Ecto neural progenitor cell (in vitro differentiated cells): ENCODE measurements around the gene SNTG2.

Source experiments
- DNase-seq: peaks from one replicate; pipeline ENCODE4 v3.0.0-alpha.2; 2018; ENCODE audit warnings: low spot score

SNTG2 gene

DNA sequence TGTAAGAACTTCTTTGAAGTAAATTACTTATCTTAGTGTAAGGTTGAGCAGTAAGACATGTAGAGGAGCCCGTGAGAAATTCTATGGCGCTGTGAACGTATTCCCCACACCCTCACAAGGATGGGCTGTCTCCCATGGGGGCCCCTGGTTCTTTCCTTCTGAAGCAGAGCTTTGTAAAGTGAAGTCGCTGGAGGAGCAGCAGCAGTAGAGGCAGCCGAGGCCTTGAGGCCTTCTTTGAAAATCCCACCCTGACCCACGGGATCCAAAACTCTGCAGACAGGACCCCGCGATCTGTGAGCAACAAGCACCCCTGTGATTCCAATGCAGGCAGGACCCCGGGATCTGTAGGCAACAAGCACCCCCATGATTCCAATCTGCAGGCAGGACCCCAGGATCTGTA is 23.8 kb upstream of the SNTG2 start:
- DNase-seq: peak; percentile 24

GRCh38 chr2:929011-929735 is 21.5 kb upstream of the SNTG2 start:
- no peak for DNase-seq

DNA sequence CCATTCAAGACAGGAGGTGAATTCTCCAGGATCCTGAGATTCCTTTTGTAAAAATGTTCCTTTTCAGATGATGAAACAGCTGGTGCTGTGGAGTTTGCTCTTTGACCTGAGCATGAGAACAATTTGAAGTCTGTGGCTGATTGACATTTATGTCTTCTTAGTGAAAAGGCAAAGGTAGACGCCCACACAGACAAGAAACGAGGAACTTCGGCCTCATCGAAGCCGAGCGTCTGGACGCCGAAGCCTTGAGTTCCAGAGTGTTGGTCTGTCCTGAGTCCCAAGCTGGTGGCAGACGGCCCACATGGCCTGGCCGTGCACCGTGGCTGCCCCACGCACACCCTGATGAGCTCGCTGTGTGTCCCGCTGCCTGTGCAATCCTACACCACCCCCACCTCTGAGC is 20.7 kb upstream of the SNTG2 start:
- no peak for DNase-seq

GRCh38 chr2:930935-931334 is 19.7 kb upstream of the SNTG2 start:
- no peak for DNase-seq

DNA sequence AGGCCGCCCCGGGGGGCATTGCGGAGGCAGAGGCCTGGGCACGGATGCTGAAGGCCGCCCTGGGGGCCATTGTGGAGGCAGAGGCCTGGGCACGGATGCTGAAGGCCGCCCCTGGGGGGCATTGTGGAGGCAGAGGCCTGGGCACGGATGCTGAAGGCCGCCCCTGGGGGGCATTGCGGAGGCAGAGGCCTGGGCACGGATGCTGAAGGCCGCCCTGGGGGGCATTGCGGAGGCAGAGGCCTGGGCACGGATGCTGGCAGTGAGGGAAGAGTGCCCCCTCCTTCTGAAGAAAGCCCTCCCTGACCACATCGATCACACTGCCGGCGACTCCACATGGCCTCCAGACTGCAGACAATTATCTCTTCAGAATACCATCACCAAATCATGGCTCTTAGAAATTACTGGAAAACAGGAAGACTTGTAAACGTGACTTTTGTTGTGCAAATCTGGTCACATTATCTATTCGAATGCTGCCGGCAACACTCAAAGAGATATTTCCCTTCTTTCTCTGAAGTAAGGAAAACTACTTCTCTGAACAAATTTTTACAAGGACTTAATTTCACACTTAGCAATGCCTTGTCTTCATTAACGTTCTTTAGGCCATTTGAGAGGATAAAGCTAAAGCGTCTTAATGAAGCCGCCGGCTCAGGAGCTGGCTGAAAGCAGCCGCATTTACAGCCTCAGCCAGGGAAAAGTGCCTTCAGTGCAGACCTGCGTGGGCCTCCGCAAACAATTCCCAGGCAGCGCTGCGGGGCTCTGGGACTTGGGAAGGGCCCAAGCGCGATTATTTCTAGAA is 18.1 kb upstream of the SNTG2 start:
- DNase-seq: no peak

- DNase-seq: no peak
Observed at GRCh38 chr2:933734-934295, 16.8 kb upstream of the SNTG2 start.

- no peak for DNase-seq
Observed at GRCh38 chr2:937530-937929, 13.1 kb upstream of the SNTG2 start.

DNA sequence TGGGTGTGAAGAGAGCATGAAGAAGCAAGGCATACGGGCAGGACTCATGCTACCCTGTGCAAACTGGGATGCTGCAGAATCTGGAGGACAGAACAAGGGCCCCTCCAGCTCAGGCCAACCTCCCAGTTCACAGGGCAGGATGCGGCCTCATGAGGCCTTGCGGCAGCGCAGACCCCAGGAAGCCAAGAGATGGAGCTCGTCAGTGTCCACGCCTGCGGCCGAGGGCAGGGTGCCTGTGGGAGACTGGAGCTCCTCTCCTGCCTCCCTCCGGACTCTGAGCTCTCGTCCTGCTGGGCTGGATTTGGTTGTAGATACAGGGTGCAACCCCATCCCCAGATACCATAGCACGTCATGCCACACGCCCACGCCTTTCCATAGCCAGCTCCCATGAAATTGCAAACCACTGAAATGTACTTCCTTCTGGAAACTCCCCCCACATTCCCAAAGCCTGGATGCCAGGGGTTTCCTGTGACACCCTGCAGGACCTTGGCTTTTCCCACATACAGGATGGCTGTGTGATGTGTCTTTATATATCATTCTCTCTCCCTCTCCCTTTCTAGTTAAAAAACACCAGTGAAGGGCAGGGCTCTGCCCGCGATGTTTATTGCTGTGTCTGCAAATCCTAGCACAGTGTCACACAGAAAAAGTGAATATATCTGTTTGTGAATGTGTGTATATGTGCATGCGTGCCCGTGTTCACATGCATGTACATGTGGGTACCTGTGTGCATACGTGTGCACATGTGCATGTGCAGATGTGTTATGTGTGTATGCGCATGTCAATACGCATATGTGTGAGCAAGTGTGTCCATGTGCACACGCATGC is 12.3 kb upstream of the SNTG2 start:
- DNase-seq: no peak

DNA sequence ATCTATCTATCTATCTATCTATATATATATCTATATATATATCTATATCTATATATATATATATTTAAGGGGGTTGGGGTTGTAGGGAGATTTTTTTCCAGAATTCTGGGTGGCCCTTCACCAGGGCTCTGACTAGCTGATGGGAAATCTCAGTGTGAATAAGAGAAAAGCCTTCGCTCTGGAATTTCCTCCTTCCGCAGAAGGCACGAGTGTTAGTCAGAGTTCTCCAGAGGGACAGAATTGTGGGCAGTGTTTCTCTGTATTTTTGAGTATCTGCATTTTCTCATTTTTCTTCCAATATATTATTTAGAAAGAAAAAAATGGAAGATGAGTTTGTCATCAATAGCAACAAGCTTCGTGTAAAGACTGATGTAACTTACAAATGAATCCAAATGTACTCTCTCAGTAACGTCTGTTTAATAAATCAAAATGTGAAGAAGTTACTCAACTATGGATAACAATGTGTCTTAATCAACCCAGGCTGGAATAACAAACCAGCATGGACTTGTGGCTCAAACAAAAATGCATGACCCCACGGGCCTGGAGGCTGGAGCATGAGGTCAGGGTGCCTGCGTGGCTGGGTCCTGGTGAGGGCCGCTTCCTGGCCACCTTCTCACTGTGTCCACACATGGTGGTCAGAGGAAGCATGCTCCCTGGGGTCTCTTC is 10.6 kb upstream of the SNTG2 start:
- no peak for DNase-seq

GRCh38 chr2:941871-942270 is 8.8 kb upstream of the SNTG2 start:
- no peak for DNase-seq

DNA sequence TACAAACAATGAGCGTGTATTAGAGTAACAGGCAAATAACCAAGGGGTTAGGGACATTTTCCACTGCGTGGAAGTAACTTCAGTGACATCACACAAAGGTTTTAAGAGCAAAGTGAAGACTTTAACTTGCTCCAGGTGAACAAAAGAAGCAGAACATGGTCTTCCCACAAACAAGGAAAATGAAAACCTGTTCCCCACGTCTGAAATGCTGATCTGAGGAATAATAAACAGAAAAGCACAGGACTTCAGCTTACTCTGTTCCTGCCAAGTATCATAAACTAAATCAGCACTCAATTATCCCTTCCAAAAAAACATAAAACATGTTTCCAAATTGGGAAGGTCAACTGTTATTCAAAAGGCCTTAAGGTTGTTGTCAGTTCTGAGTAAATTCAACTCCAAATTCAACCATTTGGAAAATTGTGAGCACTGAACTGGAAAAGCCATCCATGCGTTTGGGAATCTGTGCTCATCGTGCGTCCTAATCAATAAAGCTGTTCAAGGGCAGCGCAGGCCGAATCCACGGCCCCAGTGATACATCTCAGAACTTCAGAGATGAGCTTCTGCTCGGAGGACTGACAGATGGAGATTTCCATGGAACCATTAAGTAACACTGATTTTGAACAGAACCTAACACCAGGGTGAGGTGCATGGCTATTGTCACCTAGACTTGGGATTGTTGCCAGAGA is 7.7 kb upstream of the SNTG2 start:
- no peak for DNase-seq

DNA sequence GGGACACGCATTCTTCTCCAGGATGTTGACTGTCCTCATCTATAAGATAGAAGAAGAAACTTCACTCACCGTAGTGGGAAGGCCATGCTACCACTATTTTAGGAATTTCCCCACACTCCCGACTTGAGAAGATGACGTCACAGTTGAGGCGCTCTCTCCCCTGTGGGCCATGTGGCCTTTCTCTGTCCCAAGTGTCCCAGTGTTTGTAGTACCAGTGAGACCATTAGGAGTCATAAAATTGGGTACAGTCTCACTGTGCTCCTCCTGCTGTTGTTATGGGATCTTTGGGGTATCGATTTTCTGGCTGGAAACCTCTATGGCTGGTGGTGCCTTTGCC is 7.2 kb upstream of the SNTG2 start:
- DNase-seq: no peak

- no peak for DNase-seq
Observed at GRCh38 chr2:943821-944220, 6.8 kb upstream of the SNTG2 start.

DNA sequence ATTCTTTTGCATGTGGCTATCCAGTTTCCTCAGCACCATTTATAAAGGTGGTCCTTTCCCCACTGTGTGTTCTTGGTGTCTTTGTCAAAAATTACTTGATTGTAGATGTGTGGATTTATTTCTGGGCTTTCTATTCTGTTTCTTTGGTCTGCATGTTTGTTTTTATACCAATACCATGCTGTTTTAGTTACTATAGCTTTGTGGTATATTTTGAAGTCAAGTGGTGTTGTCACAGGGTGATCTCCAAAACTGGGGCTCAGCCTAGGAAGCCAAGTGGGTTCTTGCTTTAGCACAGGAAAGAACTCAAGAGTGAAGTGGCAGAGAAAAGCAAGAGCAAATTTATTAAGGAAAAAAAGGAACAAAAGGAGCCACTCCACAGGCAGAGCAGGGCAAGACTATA is 6.0 kb upstream of the SNTG2 start:
- DNase-seq: no peak

GRCh38 chr2:945104-945503 is 5.5 kb upstream of the SNTG2 start:
- DNase-seq: no peak

- no peak for DNase-seq
Observed at GRCh38 chr2:946073-946948, 4.3 kb upstream of the SNTG2 start.

- DNase-seq: no peak
Observed at GRCh38 chr2:949384-950079, 1.1 kb upstream of the SNTG2 start.

- no peak for DNase-seq
Observed at GRCh38 chr2:951224-952006, 766 bp downstream of the SNTG2 start.

- no peak for DNase-seq
Observed at GRCh38 chr2:953408-953807, 2.8 kb downstream of the SNTG2 start.
